ENCODE data around the gene ARCN1.

DNA sequence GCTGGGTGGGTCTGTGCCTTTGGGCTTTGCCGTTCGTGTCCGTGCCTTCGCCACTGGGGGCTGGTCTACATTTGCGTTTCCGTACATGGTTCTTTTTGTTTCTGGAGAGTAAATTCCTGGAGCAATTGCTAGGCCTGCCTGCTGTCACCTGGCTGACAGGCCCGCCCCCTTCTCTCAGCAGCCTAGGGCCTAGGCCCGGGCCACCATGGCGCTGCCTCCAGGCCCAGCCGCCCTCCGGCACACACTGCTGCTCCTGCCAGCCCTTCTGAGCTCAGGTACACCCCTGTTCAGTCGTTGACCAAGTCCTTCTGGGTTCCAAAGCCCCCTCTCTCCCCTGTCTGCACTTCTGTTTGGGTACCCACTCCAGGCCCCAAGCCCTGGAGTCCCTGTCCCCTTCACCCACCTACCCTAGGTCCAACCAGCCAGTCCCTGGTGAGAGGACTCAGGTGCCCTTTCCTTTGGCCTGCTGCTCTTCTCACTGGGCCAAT is 40.6 kb upstream of the ARCN1 start:
- no peak for TF ChIP-seq POLR2A (IDR thresholded peaks at IDR 0.05)
- TF ChIP-seq, protein P1, sequence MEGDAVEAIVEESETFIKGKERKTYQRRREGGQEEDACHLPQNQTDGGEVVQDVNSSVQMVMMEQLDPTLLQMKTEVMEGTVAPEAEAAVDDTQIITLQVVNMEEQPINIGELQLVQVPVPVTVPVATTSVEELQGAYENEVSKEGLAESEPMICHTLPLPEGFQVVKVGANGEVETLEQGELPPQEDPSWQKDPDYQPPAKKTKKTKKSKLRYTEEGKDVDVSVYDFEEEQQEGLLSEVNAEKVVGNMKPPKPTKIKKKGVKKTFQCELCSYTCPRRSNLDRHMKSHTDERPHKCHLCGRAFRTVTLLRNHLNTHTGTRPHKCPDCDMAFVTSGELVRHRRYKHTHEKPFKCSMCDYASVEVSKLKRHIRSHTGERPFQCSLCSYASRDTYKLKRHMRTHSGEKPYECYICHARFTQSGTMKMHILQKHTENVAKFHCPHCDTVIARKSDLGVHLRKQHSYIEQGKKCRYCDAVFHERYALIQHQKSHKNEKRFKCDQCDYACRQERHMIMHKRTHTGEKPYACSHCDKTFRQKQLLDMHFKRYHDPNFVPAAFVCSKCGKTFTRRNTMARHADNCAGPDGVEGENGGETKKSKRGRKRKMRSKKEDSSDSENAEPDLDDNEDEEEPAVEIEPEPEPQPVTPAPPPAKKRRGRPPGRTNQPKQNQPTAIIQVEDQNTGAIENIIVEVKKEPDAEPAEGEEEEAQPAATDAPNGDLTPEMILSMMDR (IDR thresholded peaks at IDR 0.05) = no peak
